ENCODE results near the gene USF3.

DNA sequence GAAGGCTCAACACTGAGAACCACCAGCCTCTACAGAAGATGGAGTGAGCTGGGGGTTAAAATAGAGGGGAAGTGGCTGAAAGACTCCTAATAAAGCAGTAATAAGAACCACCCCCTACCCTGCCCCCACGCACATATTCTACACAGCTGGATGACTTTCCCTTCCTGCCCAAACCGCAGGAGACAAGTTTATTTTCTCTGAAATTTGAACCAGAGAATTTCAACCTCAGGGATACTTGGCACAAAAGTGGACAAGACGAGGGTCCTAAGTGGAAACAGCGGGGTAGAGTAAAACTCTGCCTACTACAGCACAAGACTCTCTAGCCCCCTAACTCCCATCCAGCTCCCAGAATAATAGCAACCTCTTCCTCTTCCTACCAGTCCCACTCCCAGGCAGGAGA is 28.4 kb downstream of the USF3 start:
- no peak for TF ChIP-seq POLR2A (IDR thresholded peaks at IDR 0.05)
- TF ChIP-seq, protein P1, sequence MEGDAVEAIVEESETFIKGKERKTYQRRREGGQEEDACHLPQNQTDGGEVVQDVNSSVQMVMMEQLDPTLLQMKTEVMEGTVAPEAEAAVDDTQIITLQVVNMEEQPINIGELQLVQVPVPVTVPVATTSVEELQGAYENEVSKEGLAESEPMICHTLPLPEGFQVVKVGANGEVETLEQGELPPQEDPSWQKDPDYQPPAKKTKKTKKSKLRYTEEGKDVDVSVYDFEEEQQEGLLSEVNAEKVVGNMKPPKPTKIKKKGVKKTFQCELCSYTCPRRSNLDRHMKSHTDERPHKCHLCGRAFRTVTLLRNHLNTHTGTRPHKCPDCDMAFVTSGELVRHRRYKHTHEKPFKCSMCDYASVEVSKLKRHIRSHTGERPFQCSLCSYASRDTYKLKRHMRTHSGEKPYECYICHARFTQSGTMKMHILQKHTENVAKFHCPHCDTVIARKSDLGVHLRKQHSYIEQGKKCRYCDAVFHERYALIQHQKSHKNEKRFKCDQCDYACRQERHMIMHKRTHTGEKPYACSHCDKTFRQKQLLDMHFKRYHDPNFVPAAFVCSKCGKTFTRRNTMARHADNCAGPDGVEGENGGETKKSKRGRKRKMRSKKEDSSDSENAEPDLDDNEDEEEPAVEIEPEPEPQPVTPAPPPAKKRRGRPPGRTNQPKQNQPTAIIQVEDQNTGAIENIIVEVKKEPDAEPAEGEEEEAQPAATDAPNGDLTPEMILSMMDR (IDR thresholded peaks at IDR 0.05): no peak

Data from lower leg skin (tissue), 3 donors.